Left lung (tissue), 10 donors: ENCODE data around the gene SV2B. TPM values are rescaled to one million over a fixed set of nuclear protein-coding genes. Genes with fewer than 3 reads are reported as not detected.

Experiments used
- ATAC-seq: fragments of 200-7000 bp; cut with Tn5 transposase; one replicate; pipeline ENCODE4 v1.9.1; 2020; ENCODE audit warnings: moderate library complexity
- DNase-seq, 4 donors: peaks; one replicate each; pipeline ENCODE4 v3.0.0-alpha.2; 2013 to 2020
- H3K27ac ChIP-seq, 2 donors: fragments of 200-600 bp; sonication (generic) in 1 of 2; one replicate each; pipeline versions ENCODE4 v1.5.0 to v1.8.0; 2020 to 2021
- H3K27me3 ChIP-seq, 2 donors: fragments of 200-600 bp; sonication (generic) in 1 of 2; one replicate each; pipeline versions ENCODE4 v1.5.0 to v1.8.0; 2020 to 2021
- H3K36me3 ChIP-seq, 2 donors: fragments of 200-600 bp; sonication (generic) in 1 of 2; one replicate each; pipeline versions ENCODE4 v1.5.0 to v1.8.0; 2020 to 2021
- H3K4me1 ChIP-seq, 2 donors: fragments of 200-600 bp; one replicate each; pipeline ENCODE4 v1.8.0; 2021
- H3K4me3 ChIP-seq, 2 donors: fragments of 200-600 bp; sonication (generic) in 1 of 2; one replicate each; pipeline versions ENCODE4 v1.5.0 to v1.8.0; 2020 to 2021; ENCODE audit warnings: mild to moderate bottlenecking in 1 of 2
- H3K9me3 ChIP-seq, 2 donors: fragments of 200-600 bp; sonication (generic) in 1 of 2; one replicate each; pipeline versions ENCODE4 v1.5.0 to v1.8.0; 2020 to 2021
- CTCF ChIP-seq, 2 donors: fragments of 200-600 bp; sonication (generic) in 1 of 2; IDR thresholded peaks; one replicate each; pipeline versions ENCODE4 v1.5.0 to v1.8.0; 2021; ENCODE audit warnings: antibody characterized with exemption in 2 of 2
- intact Hi-C, 2 donors: fragments of 100-400 bp; cut with DNase I; formaldehyde crosslinking; loops; one replicate each; pipeline versions ENCODE4 v1.11.2 to v1.14.2; 2022
- polyA plus RNA-seq, 6 donors: library from polyadenylated mRNA; unstranded; fragments of 120-200 nt; gene quantifications; one replicate each; pipeline ENCODE4 v1.2.1, GENCODE V29; 2013; ENCODE audit not compliant: insufficient read length in 6 of 6
- total RNA-seq, 2 donors: library from RNA; stranded (reverse); fragmentation: NEBNext Ultra II Directional; extraction: Animal tissue kit (Norgen Biotek cat#: 25700); gene quantifications; one replicate each; pipeline ENCODE4 v1.2.1, GENCODE V29; 2021
- donor health status: DM: no; HTN: yes; CAD: no.
- donor health status: DM: no; HTN: no; CAD: no.

SV2B gene
- total and polyA plus RNA-seq, 8 donors, result 0.58 to 3.2 (median 1.4) TPM

DNA sequence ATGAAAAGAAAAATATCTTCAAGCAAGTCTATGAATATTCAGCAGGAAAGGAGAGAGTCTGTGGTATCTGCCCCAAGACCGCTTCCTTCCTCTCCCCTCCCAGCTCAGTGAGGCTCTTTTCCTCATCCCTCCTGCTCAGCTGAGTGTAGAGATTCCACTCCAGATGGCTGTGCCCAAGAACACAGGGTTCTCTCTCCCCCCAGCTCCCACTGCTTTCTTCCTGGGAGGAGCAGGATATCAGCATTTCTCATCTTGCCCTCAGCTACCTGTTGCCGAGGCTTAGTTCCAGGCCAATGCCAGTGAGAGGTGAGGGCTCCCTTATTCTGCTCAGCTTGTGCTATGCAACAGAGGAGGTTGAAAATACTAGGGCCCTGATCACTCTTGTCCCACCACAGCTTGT lies 211.9 kb downstream of the SV2B start:
- no peak for ATAC-seq
- intact Hi-C loops, result no loop called here

DNA sequence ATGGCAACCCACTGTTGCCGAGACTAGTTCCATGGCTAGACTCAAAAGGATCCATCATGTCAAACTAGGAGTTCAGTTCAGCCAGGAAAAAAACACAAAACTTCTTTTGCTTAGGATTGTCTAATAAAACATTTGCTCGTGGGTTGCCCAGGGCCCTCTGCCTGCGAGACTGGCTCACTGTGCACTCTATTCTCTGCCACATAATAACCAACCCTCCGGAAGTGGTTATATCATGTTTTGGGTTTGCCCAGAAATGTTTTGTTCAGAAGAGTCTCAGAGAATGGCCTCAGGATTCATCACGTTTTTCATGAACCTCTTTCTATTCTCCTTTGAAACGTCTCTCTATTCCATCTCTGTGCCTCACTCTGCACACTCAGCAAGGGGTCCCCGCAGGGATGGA lies 216.1 kb downstream of the SV2B start:
- DNase-seq, result no peak

More for the DNA sequence above, 211.9 kb downstream of the SV2B start:
- no peaks in the 10 kb centered on the region for H3K9me3 ChIP-seq
- H3K27me3 ChIP-seq, result peaks cover 0 to 15% of the 10 kb centered on the region in 2 donors
- H3K4me3 ChIP-seq, result no peak overlapping the region
- no peak overlapping the region for H3K27ac ChIP-seq
- TF ChIP-seq CTCF (IDR thresholded peaks at IDR 0.05), result no peak
- H3K36me3 ChIP-seq, result no peaks in the 10 kb centered on the region
- H3K4me1 ChIP-seq, result peaks cover 0 to 6% of the 10 kb centered on the region in 2 donors
- no peak for DNase-seq

DNA sequence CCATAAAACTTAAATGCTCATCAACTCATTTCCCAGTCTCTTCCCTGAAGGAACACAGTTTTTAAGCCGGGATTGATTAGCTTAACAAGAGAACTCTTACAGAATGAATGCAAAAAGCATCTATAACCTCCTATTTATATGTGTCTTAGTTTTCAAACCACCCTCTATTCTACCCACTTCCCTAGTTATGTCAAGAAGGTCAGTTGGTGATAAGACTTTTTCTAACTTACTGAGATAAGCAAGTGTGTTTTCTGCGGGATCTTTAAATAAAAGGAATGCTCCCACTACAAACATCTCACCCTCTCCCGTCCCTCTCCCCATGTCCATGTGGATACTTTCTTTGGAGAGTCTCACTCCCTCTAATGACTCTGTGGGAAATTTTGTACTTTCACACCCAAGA lies 218.5 kb downstream of the SV2B start:
- intact Hi-C loops, result no loop called here
- DNase-seq (no peak), ATAC-seq (no peak)
- Histone ChIP-seq H3K9me3 (no peaks in the 10 kb centered on the region), H3K27ac (no peak overlapping the region), H3K36me3 (no peaks in the 10 kb centered on the region), H3K4me1 (no peaks in the 10 kb centered on the region), H3K27me3 (no peaks in the 10 kb centered on the region), H3K4me3 (no peak overlapping the region)
- no peak for TF ChIP-seq CTCF (IDR thresholded peaks at IDR 0.05)

More for the DNA sequence above, 216.1 kb downstream of the SV2B start:
- no peaks in the 10 kb centered on the region for H3K9me3 ChIP-seq
- no peaks in the 10 kb centered on the region for H3K36me3 ChIP-seq
- intact Hi-C loops, result no loop called here
- no peak overlapping the region for H3K4me3 ChIP-seq
- H3K4me1 ChIP-seq, result no peaks in the 10 kb centered on the region
- TF ChIP-seq CTCF (IDR thresholded peaks at IDR 0.05), result no peak
- H3K27ac ChIP-seq, result no peak overlapping the region
- ATAC-seq, result no peak
- H3K27me3 ChIP-seq, result no peaks in the 10 kb centered on the region

- Histone ChIP-seq H3K4me3 (no peak overlapping the region), H3K27me3 (no peaks in the 10 kb centered on the region), H3K27ac (no peak overlapping the region), H3K36me3 (no peaks in the 10 kb centered on the region), H3K9me3 (peaks cover 0 to 2% of the 10 kb centered on the region in 2 donors), H3K4me1 (no peaks in the 10 kb centered on the region)
- no peak for DNase-seq
- intact Hi-C loops, result no loop called here
- ATAC-seq, result no peak
- TF ChIP-seq CTCF (IDR thresholded peaks at IDR 0.05), result no peak
These were observed 218.9 kb downstream of the SV2B start for GRCh38 chr15:91318931-91319330.

- Histone ChIP-seq H3K9me3 (peaks cover 0 to 4% of the 10 kb centered on the region in 2 donors), H3K27me3 (no peaks in the 10 kb centered on the region), H3K27ac (no peak overlapping the region), H3K4me1 (no peaks in the 10 kb centered on the region), H3K36me3 (no peaks in the 10 kb centered on the region), H3K4me3 (no peak overlapping the region)
- DNase-seq (no peak), ATAC-seq (no peak)
- TF ChIP-seq CTCF (IDR thresholded peaks at IDR 0.05), result no peak
- intact Hi-C loops, result no loop called here
These were observed 219.5 kb downstream of the SV2B start for GRCh38 chr15:91319371-91320059.
